ENCODE data around the gene SOWAHC.

The SOWAHC gene

DNA sequence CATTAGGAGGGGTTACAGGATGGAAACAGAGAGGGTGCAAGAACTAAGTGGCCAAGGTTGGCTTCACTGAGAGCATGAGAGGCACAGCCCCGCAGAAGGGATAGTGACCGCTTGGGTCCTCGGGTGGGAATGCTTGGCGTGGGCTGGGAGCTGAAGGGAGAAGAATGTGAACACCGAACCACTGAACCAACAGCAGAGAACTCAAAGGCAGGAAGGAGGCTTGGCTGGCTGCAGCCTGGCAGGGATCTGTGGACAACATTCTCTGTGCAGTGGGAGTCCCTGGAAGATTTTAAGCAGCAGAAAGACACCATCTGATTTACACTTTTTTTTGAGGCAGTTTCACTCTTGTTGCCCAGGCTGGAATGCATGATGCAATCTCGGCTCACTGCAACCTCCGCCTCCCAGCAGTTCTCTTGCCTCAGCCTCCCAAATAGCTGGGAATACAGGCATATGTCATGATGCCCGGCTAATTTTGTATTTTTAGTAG is 33.9 kb downstream of the SOWAHC start:
- no peak for DNase-seq

DNA sequence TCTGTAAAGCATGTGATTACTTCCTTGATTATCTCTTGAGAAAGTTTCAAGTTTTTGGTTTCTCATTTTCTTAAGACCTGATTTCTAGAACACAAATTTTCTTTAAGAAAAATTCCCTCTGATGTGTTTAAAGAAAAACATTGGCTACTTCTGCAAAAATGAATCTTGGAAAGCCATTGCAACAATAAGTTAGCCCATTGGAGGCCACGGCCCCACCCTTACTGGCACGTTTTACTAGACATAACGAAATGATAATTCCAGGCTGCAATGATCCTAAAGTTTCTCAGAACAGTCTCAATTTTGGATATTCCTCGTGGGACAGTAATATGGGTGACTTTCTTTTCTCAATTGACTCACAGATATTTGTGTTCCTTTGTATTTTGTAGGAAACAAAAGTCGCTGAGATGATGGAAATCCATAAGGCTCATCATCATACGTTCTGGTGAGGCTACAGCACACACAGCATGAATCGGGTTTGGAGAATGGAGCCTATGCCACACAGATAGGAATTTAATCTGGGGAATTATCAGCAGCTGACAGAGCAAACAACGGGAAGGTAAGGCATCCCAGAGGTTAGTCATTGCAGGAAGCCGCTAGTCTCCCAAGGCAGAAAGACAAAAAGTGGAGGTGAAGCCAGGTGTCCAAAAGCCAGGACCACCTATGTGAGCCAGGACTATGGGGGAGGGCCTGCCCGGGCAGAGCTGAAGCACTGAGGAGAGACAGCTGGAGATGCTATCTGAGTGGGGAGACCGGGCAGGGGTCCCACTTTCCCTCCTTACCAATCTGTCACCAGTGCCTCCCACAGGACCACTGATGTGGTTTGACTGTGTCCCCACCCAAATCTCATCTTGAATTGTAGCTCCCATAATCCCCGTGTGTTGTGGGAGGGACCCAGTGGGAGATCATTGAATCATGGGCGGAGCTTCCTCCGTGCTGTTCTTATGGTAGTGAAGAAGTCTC is 35.9 kb downstream of the SOWAHC start:
- no peak for DNase-seq

DNA sequence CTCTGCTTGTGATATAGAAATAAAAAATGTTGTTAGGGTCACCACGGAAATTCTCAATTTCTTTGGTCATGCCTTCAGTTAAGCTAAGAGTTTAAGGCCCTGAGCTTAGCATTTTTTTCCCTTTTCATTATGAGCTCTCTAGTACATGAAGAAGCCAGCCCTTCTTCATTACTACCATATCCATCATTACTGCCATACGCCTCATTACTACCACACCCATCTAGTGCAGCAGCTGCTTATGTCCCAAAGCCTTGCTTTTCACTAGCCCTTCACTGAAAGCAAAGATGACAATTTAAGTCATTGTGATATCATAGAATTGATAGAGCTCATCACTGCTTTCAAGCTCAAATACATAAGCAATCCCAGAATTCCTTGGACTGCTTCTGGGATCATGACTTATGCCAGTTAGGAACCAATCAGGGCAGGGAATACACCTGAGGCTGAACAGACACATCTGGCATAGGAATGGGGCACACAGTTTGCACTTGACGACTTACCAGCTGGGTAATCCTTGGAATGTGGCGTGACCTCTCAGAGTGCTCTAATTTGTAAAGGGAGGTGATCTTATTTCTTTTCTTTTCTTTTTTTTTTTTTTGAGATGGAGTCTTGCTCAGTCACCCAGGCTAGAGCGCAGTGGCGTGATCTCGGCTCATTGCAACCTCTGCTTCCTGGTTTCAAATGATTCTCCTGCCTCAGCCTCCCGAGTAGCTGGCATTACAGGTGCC is 40.3 kb downstream of the SOWAHC start:
- no peak for DNase-seq

DNA sequence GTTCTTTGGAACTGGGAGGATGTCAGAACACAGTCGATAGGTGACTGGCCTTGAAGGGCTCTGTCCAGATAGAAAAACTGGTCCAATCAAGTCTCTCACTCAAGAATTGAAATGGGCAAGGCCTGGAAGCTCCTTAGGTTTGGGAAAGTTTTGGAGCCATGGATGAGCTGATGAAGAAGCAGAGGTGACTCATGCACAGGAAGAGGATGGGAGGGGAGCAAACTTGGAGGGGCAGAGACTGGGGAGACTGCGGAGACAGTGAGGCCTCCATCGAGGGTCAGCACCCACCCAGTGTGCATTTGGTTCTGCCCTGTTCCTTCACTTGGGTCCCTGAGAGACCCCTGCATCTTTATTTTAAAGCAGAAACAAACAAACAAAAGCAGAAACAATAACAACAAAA is 41.1 kb downstream of the SOWAHC start:
- DNase-seq, result no peak

DNA sequence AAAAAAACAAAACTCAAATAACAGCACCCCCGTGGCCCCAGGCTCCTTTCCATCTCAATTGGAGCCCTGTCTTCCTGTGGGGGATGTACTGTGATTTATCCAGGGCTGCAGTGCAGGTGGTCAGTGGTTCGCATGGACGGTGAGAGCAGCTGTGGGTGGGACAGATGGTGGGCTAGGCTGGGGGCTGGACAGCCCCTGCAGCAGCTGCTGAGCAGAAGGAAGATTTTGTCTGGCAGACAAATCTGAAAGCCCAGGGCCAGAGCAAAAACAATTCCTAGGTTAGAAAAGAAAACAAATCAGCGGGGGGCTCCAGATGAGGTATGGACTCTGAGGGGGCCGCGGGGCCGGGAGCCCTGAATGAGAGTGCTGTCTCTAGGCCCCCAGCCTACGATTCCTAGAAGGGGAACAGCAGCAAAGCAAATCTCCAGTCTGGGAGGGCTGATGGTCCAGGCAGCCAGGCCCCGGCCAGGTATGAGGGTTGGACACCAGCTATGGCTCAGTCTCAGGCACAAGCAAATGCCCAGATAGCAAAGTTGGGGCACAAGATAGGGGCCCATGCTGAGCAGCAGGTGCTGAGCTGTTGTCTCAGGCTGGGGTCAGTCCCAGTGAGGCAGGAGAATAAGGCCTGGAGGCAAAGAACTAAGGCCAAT is 45.4 kb downstream of the SOWAHC start:
- DNase-seq, result no peak

DNA sequence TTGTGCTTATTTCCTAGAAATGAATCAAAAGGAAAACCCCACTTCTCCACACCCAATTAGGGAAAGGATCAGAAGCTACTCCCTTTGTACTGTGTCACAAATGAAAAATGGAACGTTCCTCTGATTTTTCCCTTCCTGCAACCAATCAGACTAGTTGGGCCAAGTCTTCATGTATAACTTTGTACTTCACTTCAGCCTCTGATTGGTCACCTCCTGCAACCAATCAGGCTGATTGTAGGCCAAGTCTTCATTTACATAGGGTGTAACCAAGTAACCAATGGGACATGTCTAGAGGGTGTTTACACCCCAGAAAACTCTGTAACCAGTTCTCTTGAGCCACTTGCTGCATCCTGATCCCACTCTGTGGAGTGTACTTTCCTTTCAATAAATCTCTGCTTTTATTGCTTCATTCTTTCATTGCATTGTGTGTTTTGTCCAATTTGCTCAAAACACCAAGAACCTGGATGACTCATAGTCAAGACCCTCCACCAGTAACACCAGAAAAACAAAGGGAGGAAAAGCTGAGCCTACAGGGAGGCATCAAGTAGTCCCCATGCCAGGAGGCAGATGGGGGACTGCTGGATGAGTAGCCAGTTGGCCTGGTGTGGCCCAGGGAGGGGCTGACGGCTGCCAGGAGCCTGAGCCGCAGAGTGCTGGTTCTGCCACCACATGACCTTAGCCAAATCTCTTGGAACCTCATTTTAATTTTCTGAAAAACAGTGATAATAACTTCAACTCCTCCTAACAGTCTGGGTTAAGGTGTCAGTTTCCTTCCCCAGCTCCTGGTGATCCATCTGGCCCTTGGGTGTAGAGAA is 46.1 kb downstream of the SOWAHC start:
- DNase-seq, result no peak

DNA sequence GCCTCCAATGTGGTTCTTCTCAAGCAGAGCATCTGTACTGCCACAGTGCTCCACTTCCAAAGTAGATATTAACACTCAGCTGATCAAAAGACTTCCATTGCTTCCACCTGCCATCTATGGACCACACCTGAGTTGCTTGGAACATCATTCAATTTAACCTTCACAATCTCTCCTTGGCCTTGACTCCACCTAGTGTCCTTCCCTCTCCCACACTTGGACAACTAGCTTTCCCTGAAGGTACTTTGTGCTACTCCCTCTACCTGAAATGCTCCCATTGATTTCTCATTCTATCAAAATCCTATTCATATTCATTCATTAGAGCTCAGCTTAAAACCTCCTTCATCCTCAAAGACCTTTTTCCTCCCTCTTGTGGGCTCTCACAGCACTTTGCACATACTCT is 48.7 kb downstream of the SOWAHC start:
- DNase-seq, result no peak

DNA sequence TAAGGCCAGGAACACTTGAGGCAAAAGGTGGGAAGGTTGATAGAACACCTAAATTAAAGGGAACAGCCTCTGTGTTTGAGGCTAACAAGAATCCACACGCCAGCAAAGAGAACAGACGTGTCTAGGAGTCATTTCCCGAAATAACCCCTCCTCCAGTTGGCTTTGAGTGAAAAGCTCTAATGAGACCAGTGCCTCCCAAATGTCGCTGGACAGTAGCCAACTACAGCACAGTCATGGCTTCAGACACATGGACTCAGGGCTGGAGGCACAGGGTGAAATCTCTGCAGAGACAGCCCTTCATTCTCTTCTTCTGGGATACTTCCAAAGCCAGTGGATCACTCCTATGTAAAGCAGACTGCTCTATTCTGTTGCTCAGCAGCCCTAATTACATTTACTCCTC is 49.6 kb downstream of the SOWAHC start:
- no peak for DNase-seq

DNA sequence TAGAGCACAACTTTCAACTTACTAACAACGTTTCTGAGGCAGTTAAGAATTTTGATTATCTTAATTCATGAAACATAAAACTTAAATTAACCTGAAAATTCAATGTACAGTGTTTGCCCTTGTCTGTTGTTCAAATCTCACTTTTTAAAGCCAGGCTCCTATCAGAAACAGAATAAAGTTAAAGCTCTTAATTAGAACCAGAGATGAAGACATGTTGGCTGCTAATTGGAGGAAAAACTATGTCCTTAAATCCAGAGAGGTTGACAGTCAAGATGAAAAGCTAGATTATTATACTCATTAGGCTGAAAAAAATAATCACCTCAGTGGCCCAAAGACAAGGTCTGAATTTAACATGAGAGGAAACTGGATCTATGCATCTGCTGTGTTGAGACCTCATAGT is 52.3 kb downstream of the SOWAHC start:
- DNase-seq, result no peak
